ENCODE data around the gene RHO. TPM values are rescaled to one million over a fixed set of nuclear protein-coding genes. Genes with fewer than 3 reads are reported as not detected.

RHO gene
- total RNA-seq, 2 donors from 2014 or later = not detected

- TF ChIP-seq CTCF (IDR thresholded peaks at IDR 0.05) = no peak
- Histone ChIP-seq H3K9ac (ENCODE audit: low read depth in 2 of 2, low read length in 2 of 2) (no peak overlapping the region), H3K4me3 (no peak overlapping the region), H3K27ac (no peak overlapping the region), H3K27me3 (no peaks in the 10 kb centered on the region), H3K4me1 (no peaks in the 10 kb centered on the region), H3K9me3 (no peaks in the 10 kb centered on the region), H3K36me3 (no peaks in the 10 kb centered on the region)
- no peak for DNase-seq
- intact Hi-C loops (cut with DNase I) = no loop called here
These were observed 28.1 kb upstream of the RHO start for GRCh38 chr3:129500334-129500658.

GRCh38 chr3:129501630-129502029 lies 26.8 kb upstream of the RHO start:
- TF ChIP-seq CTCF (IDR thresholded peaks at IDR 0.05) = no peak
- Histone ChIP-seq H3K9me3 (no peaks in the 10 kb centered on the region), H3K4me1 (no peaks in the 10 kb centered on the region), H3K27ac (no peak overlapping the region), H3K4me3 (no peak overlapping the region), H3K36me3 (no peaks in the 10 kb centered on the region), H3K9ac (ENCODE audit: low read depth in 2 of 2, low read length in 2 of 2) (no peak overlapping the region), H3K27me3 (no peaks in the 10 kb centered on the region)
- no peak for DNase-seq
- intact Hi-C loops (cut with DNase I) = no loop called here

GRCh38 chr3:129502641-129503408 lies 25.6 kb upstream of the RHO start:
- no peak for DNase-seq
- no peak overlapping the region for H3K27ac ChIP-seq

GRCh38 chr3:129503471-129504291 lies 24.8 kb upstream of the RHO start:
- Histone ChIP-seq H3K4me1 (no peaks in the 10 kb centered on the region), H3K27me3 (no peaks in the 10 kb centered on the region), H3K9ac (ENCODE audit: low read depth in 2 of 2, low read length in 2 of 2) (no peak overlapping the region), H3K27ac (no peak overlapping the region), H3K36me3 (no peaks in the 10 kb centered on the region), H3K9me3 (no peaks in the 10 kb centered on the region), H3K4me3 (no peak overlapping the region)
- TF ChIP-seq CTCF (IDR thresholded peaks at IDR 0.05) = no peak
- DNase-seq = no peak
- intact Hi-C loops (cut with DNase I) = no loop called here

More at GRCh38 chr3:129502641-129503408, 25.6 kb upstream of the RHO start:
- intact Hi-C loops (cut with DNase I) = no loop called here
- Histone ChIP-seq H3K4me1 (no peaks in the 10 kb centered on the region), H3K36me3 (no peaks in the 10 kb centered on the region), H3K9me3 (no peaks in the 10 kb centered on the region), H3K4me3 (no peak overlapping the region), H3K27me3 (no peaks in the 10 kb centered on the region), H3K9ac (ENCODE audit: low read depth in 2 of 2, low read length in 2 of 2) (no peak overlapping the region)
- TF ChIP-seq CTCF (IDR thresholded peaks at IDR 0.05) = no peak

GRCh38 chr3:129504471-129505100 lies 23.9 kb upstream of the RHO start:
- no peaks in the 10 kb centered on the region for H3K4me1 ChIP-seq
- H3K9me3 ChIP-seq = no peaks in the 10 kb centered on the region
- no peaks in the 10 kb centered on the region for H3K27me3 ChIP-seq
- intact Hi-C loops (cut with DNase I) = no loop called here
- no peak for DNase-seq
- no peak overlapping the region for H3K4me3 ChIP-seq
- no peak overlapping the region for H3K9ac ChIP-seq (ENCODE audit: low read depth in 2 of 2, low read length in 2 of 2)
- H3K36me3 ChIP-seq = no peaks in the 10 kb centered on the region
- TF ChIP-seq CTCF (IDR thresholded peaks at IDR 0.05) = no peak
- no peak overlapping the region for H3K27ac ChIP-seq

Data from colonic mucosa (tissue), 4 donors.